ENCODE results near the gene TACO1. TPM values are rescaled to one million over a fixed set of nuclear protein-coding genes. Genes with fewer than 3 reads are reported as not detected.
A peak's percentile ranks its signal among the peaks of the same experiment; 100 is the strongest.

The TACO1 gene
- total RNA-seq, 6 experiments from 2014 or later: 26.5 to 32.6 (median 30.9) TPM

GRCh38 chr17:63631626-63632025 lies 30.9 kb downstream of the TACO1 start:
- no peak for TF ChIP-seq CTCF (IDR thresholded peaks at IDR 0.05)
- Mint-ChIP-seq H3K4me1 (ENCODE audit: low read depth) (peaks cover 17% of the 10 kb centered on the region), H3K36me3 (ENCODE audit: low read depth) (peaks cover 12% of the 10 kb centered on the region), H3K4me3 (no peak overlapping the region), H3K27ac (no peak overlapping the region), H3K27me3 (ENCODE audit: insufficient read depth) (no peaks in the 10 kb centered on the region; the same call in 1 of the 2 replicates), H3K9me3 (no peaks in the 10 kb centered on the region)
- DNase-seq: no peak

- DNase-seq: no peak
- Mint-ChIP-seq H3K4me1 (ENCODE audit: low read depth) (peaks cover 9% of the 10 kb centered on the region; the same call in 1 of the 2 replicates), H3K27ac (no peak overlapping the region), H3K9me3 (no peaks in the 10 kb centered on the region), H3K27me3 (ENCODE audit: insufficient read depth) (no peaks in the 10 kb centered on the region; the same call in 1 of the 2 replicates), H3K36me3 (ENCODE audit: low read depth) (peaks cover 16% of the 10 kb centered on the region), H3K4me3 (no peak overlapping the region)
- TF ChIP-seq CTCF (IDR thresholded peaks at IDR 0.05): no peak
Measured at GRCh38 chr17:63633742-63634141, 33.0 kb downstream of the TACO1 start.

GRCh38 chr17:63634163-63634562 lies 33.5 kb downstream of the TACO1 start:
- Mint-ChIP-seq H3K27me3 (ENCODE audit: insufficient read depth) (no peaks in the 10 kb centered on the region; the same call in 1 of the 2 replicates), H3K4me1 (ENCODE audit: low read depth) (peaks cover 9% of the 10 kb centered on the region; the same call in 1 of the 2 replicates), H3K27ac (peak overlapping the region; percentile 12; the same call in 1 of the 2 replicates), H3K4me3 (no peak overlapping the region), H3K36me3 (ENCODE audit: low read depth) (peaks cover 16% of the 10 kb centered on the region), H3K9me3 (no peaks in the 10 kb centered on the region)
- DNase-seq: no peak
- TF ChIP-seq CTCF (IDR thresholded peaks at IDR 0.05): no peak

- H3K36me3 Mint-ChIP-seq (ENCODE audit: low read depth): peaks cover 16% of the 10 kb centered on the region
- no peak for DNase-seq
Measured at GRCh38 chr17:63634816-63635215, 34.1 kb downstream of the TACO1 start.

GRCh38 chr17:63635290-63635689 lies 34.6 kb downstream of the TACO1 start:
- DNase-seq: no peak
- no peaks in the 10 kb centered on the region; the same call in 1 of the 2 replicates for H3K27me3 Mint-ChIP-seq (ENCODE audit: insufficient read depth)
- H3K36me3 Mint-ChIP-seq (ENCODE audit: low read depth): peaks cover 16% of the 10 kb centered on the region
- no peak overlapping the region for H3K4me3 Mint-ChIP-seq
- TF ChIP-seq CTCF (IDR thresholded peaks at IDR 0.05): no peak
- no peak overlapping the region for H3K27ac Mint-ChIP-seq
- H3K4me1 Mint-ChIP-seq (ENCODE audit: low read depth): peaks cover 9% of the 10 kb centered on the region; the same call in 1 of the 2 replicates
- H3K9me3 Mint-ChIP-seq: no peaks in the 10 kb centered on the region

More at GRCh38 chr17:63634816-63635215, 34.1 kb downstream of the TACO1 start:
- Mint-ChIP-seq H3K9me3 (no peaks in the 10 kb centered on the region), H3K27ac (no peak overlapping the region), H3K27me3 (ENCODE audit: insufficient read depth) (no peaks in the 10 kb centered on the region; the same call in 1 of the 2 replicates), H3K4me1 (ENCODE audit: low read depth) (peaks cover 9% of the 10 kb centered on the region; the same call in 1 of the 2 replicates), H3K4me3 (no peak overlapping the region)
- no peak for TF ChIP-seq CTCF (IDR thresholded peaks at IDR 0.05)
